HepG2 (cell line): ENCODE data around the gene COCH. TPM values are rescaled to one million over a fixed set of nuclear protein-coding genes. Genes with fewer than 3 reads are reported as not detected.
A peak's percentile ranks its signal among the peaks of the same experiment; 100 is the strongest.

Source experiments
- AGO1 ChIP-seq: fragments of 200-400 bp; formaldehyde crosslinking; IDR thresholded peaks from 2 replicates; pipeline ENCODE4 v1.6.1; 2017; ENCODE audit warnings: mild to moderate bottlenecking, low read depth, low read length, moderate library complexity; ENCODE audit not compliant: poor library complexity, severe bottlenecking
- AGO2 ChIP-seq: fragments of 200-400 bp; formaldehyde crosslinking; optimal IDR thresholded peaks from 2 replicates; pipeline ENCODE3; 2017; ENCODE audit warnings: mild to moderate bottlenecking, low read depth, low read length, moderate library complexity
- ATM ChIP-seq: fragments of 450-650 bp; IDR thresholded peaks from 2 replicates; pipeline ENCODE4 v1.7.1; 2017; ENCODE audit warnings: mild to moderate bottlenecking, borderline replicate concordance
- CBX2 ChIP-seq, 2 experiments: fragments of 200-600 bp in 1 of 2; sonication (generic); formaldehyde crosslinking in 1 of 2; IDR thresholded peaks; 2 replicates each; pipeline versions ENCODE4 v1.7.0 to v1.8.1; 2018 to 2022; ENCODE audit warnings: low read depth in 2 of 2, low read length in 1 of 2, mild to moderate bottlenecking in 1 of 2, missing genetic modification reagents in 1 of 2
- DNMT1 ChIP-seq: sonication (generic); formaldehyde crosslinking; IDR thresholded peaks from 2 replicates; pipeline ENCODE4 v1.5.1; 2020; ENCODE audit warnings: mild to moderate bottlenecking, missing genetic modification reagents
- NR2F1 ChIP-seq, 2 experiments: fragments of 450-650 bp in 1 of 2; formaldehyde crosslinking in 1 of 2; IDR thresholded peaks; 2 replicates each; pipeline versions ENCODE4 v1.5.0 to v1.6.1; 2016 to 2020; ENCODE audit warnings: mild to moderate bottlenecking in 1 of 2, missing compliant biosample characterization in 1 of 2, missing genetic modification reagents in 1 of 2, moderate library complexity in 1 of 2
- PHF5A ChIP-seq: IDR thresholded peaks from one replicate; pipeline ENCODE4 v1.6.1; 2018; ENCODE audit warnings: low read depth, missing genetic modification reagents; ENCODE audit not compliant: unreplicated experiment
- ZBTB10 ChIP-seq: sonication (generic); formaldehyde crosslinking; IDR thresholded peaks from 2 replicates; pipeline ENCODE4 v1.4.0; 2020; ENCODE audit warnings: missing genetic modification reagents, borderline replicate concordance
- ZFP91 ChIP-seq: sonication (generic); formaldehyde crosslinking; IDR thresholded peaks from 2 replicates; pipeline ENCODE4 v1.9.0; 2022; ENCODE audit warnings: missing genetic modification reagents, mild to moderate bottlenecking, borderline replicate concordance
- ZNF362 ChIP-seq: sonication (generic); formaldehyde crosslinking; IDR thresholded peaks from 2 replicates; pipeline ENCODE4 v1.4.0; 2020; ENCODE audit warnings: missing genetic modification reagents, mild to moderate bottlenecking, borderline replicate concordance
- ZNF605 ChIP-seq: sonication (generic); formaldehyde crosslinking; IDR thresholded peaks from 2 replicates; pipeline ENCODE4 v1.8.0; 2022; ENCODE audit warnings: mild to moderate bottlenecking, missing genetic modification reagents
- ZNF609 ChIP-seq: sonication (generic); formaldehyde crosslinking; IDR thresholded peaks from 2 replicates; pipeline ENCODE4 v1.4.0; 2020; ENCODE audit warnings: mild to moderate bottlenecking, missing genetic modification reagents, borderline replicate concordance
- ZNF713 ChIP-seq: sonication (generic); formaldehyde crosslinking; IDR thresholded peaks from 2 replicates; pipeline ENCODE4 v1.4.0; 2020; ENCODE audit warnings: mild to moderate bottlenecking, missing genetic modification reagents
- polyA plus RNA-seq, 8 experiments: library from polyadenylated mRNA; depleted of rRNA in 3 of 8; stranded (reverse) in 7 of 8; unstranded in 1 of 8; fragments of >200 nt; fragmentation: Illumina TruSeq in 4 of 8; extraction: Trizol in 4 of 8; gene quantifications; 2 replicates each; pipeline versions ENCODE4 v1.2.1 to v1.2.3, GENCODE V29; 2011 to 2016; ENCODE audit warnings: low read depth in 4 of 8, missing spikeins in 1 of 8, mixed read lengths in 1 of 8; ENCODE audit not compliant: insufficient read depth in 1 of 8
- total RNA-seq, 5 experiments: library from RNA; depleted of rRNA; stranded (reverse); fragments of >200 nt; fragmentation: Illumina TruSeq; extraction: Trizol; gene quantifications; 2 replicates each; pipeline ENCODE4 v1.2.3, GENCODE V29; 2016; ENCODE audit warnings: low read depth in 1 of 5

The COCH gene
- total and polyA plus RNA-seq, 2 of the 13 experiments (the other 11 are each of a cell fraction or from before 2014, with no cell fraction given): 78.2 to 79.3 TPM

- TF ChIP-seq ZFP91 (CRISPR knock-in tag) (peak; percentile 24; the same call in 1 of the 2 replicates), ZNF609 (CRISPR knock-in tag) (no peak), DNMT1 (CRISPR knock-in tag) (peak; percentile 40; the same call in 1 of the 2 replicates), CBX2 (IDR thresholded peaks at IDR 0.05; ENCODE audit: low read depth, low read length) (no peak), CBX2 (CRISPR knock-in tag; IDR thresholded peaks at IDR 0.05; ENCODE audit: low read depth) (no peak), PHF5A (no peak), ATM (no peak), ZNF362 (CRISPR knock-in tag) (no peak), AGO1 (peak; percentile 39), AGO2 (peak; percentile 82), ZNF605 (CRISPR knock-in tag) (no peak), ZBTB10 (CRISPR knock-in tag) (no peak), ZNF713 (no peak), NR2F1 (CRISPR knock-in tag; IDR thresholded peaks at IDR 0.05) (no peak)
These were observed 834 bp downstream of the COCH start (continued) for GRCh38 chr14:30874999-30875787.
